ENCODE data around the gene ALAS1.

- no peak for TF ChIP-seq ZNF274 (IDR thresholded peaks at IDR 0.05; ENCODE audit: low read depth, low read length)
- TF ChIP-seq SUZ12 (IDR thresholded peaks at IDR 0.05; ENCODE audit: extremely low read depth, insufficient read depth, insufficient read length): no peak
- TF ChIP-seq YY1 (IDR thresholded peaks at IDR 0.05; ENCODE audit: insufficient read depth, insufficient read length): no peak
Observed at GRCh38 chr3:52197499-52197841, 490 bp upstream of the ALAS1 start.

Measured in NT2/D1 (cell line).